Neural progenitor cell (in vitro differentiated cells): ENCODE results near the gene TP63.

Source experiments
- EZH2phosphoT487 ChIP-seq: fragments of 200-600 bp; sonication (generic); IDR thresholded peaks from 2 replicates; pipeline ENCODE4 v1.6.1; 2017; ENCODE audit warnings: antibody characterized with exemption
- TF ChIP-seq, protein P1 (sequence below): fragments of 200-600 bp; sonication (generic); IDR thresholded peaks from 2 replicates; pipeline ENCODE4 v1.5.1; 2017; ENCODE audit warnings: antibody characterized with exemption, mild to moderate bottlenecking

GRCh38 chr3:189597918-189598317 is 33.3 kb upstream of the TP63 start:
- TF ChIP-seq, protein P1, sequence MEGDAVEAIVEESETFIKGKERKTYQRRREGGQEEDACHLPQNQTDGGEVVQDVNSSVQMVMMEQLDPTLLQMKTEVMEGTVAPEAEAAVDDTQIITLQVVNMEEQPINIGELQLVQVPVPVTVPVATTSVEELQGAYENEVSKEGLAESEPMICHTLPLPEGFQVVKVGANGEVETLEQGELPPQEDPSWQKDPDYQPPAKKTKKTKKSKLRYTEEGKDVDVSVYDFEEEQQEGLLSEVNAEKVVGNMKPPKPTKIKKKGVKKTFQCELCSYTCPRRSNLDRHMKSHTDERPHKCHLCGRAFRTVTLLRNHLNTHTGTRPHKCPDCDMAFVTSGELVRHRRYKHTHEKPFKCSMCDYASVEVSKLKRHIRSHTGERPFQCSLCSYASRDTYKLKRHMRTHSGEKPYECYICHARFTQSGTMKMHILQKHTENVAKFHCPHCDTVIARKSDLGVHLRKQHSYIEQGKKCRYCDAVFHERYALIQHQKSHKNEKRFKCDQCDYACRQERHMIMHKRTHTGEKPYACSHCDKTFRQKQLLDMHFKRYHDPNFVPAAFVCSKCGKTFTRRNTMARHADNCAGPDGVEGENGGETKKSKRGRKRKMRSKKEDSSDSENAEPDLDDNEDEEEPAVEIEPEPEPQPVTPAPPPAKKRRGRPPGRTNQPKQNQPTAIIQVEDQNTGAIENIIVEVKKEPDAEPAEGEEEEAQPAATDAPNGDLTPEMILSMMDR: no peak
- no peak for TF ChIP-seq EZH2phosphoT487
